Naive thymus-derived CD4-positive, alpha-beta T cell (primary cell): Measurements from ENCODE around the gene TMEM41A. TPM values are rescaled to one million over a fixed set of nuclear protein-coding genes. Genes with fewer than 3 reads are reported as not detected.

ENCODE experiments used
- ATAC-seq: fragments of 150-1000 bp; cut with Tn5 transposase; 2 replicates; pipeline ENCODE4 v1.10.0; 2021; ENCODE audit warnings: mild to moderate bottlenecking, moderate library complexity
- CTCF ChIA-PET: fragments of 350-600 bp; sonication (Branson Sonifier 250); formaldehyde crosslinking; loops from one replicate; lab custom pipeline; 2021; ENCODE audit warnings: antibody characterized with exemption; lab: Charles Lee
- POLR2A ChIA-PET: fragments of 350-600 bp; sonication (Branson Sonifier 250); formaldehyde crosslinking; loops from one replicate; lab custom pipeline; 2021; ENCODE audit warnings: antibody characterized with exemption, inconsistent platforms; lab: Charles Lee
- DNase-seq, 9 donors: peaks; one replicate each; pipeline versions ENCODE4 v3.0.0 to v3.0.0-alpha.2; 2020 to 2022; ENCODE audit warnings: mixed read lengths in 1 of 9
- H3K27ac ChIP-seq: one replicate; pipeline ENCODE4 v1.7.0; 2013; ENCODE audit warnings: mild to moderate bottlenecking, low read depth, low read length, moderate library complexity
- H3K27me3 ChIP-seq, 2 donors: one replicate each; pipeline ENCODE4 v1.7.0; 2013; ENCODE audit warnings: low read length in 2 of 2, mild to moderate bottlenecking in 2 of 2, moderate library complexity in 2 of 2; ENCODE audit not compliant: control insufficient read depth in 2 of 2, insufficient read depth in 2 of 2
- H3K36me3 ChIP-seq, 3 experiments: 1 replicate in 2 of 3; 2 replicates in 1 of 3; pipeline ENCODE4 v1.7.0; 2013; ENCODE audit warnings: low read length in 3 of 3, mild to moderate bottlenecking in 3 of 3, moderate library complexity in 1 of 3; ENCODE audit not compliant: insufficient read depth in 3 of 3, control insufficient read depth in 2 of 3
- H3K4me1 ChIP-seq, 2 donors: one replicate each; pipeline ENCODE4 v1.7.0; 2013; ENCODE audit warnings: low read length in 2 of 2, mild to moderate bottlenecking in 2 of 2, moderate library complexity in 1 of 2; ENCODE audit not compliant: control insufficient read depth in 2 of 2, insufficient read depth in 2 of 2
- H3K4me3 ChIP-seq: 2 replicates; pipeline ENCODE4 v1.7.0; 2013; ENCODE audit warnings: mild to moderate bottlenecking, low read length
- H3K9me3 ChIP-seq, 3 experiments: 1 replicate in 2 of 3; 2 replicates in 1 of 3; pipeline ENCODE4 v1.7.0; 2013; ENCODE audit warnings: low read length in 3 of 3; ENCODE audit not compliant: control insufficient read depth in 2 of 3
- H3K27ac Mint-ChIP-seq, 9 donors: one replicate each; pipeline ENCODE4 v1.8.0; 2020 to 2022; ENCODE audit warnings: mixed read lengths in 9 of 9, mild to moderate bottlenecking in 8 of 9, moderate library complexity in 5 of 9, inconsistent platforms in 2 of 9
- H3K27me3 Mint-ChIP-seq, 5 donors: one replicate each; pipeline ENCODE4 v1.8.0; 2021 to 2022; ENCODE audit warnings: mixed read lengths in 5 of 5, mild to moderate bottlenecking in 1 of 5
- H3K36me3 Mint-ChIP-seq, 5 donors: one replicate each; pipeline ENCODE4 v1.8.0; 2020 to 2022; ENCODE audit warnings: mixed read lengths in 5 of 5, mild to moderate bottlenecking in 3 of 5, inconsistent platforms in 1 of 5
- H3K4me1 Mint-ChIP-seq, 7 donors: one replicate each; pipeline ENCODE4 v1.8.0; 2020 to 2022; ENCODE audit warnings: mixed read lengths in 7 of 7, mild to moderate bottlenecking in 3 of 7, inconsistent platforms in 1 of 7
- H3K4me3 Mint-ChIP-seq, 10 donors: one replicate each; pipeline ENCODE4 v1.8.0; 2020 to 2022; ENCODE audit warnings: mild to moderate bottlenecking in 10 of 10, mixed read lengths in 10 of 10, moderate library complexity in 6 of 10, inconsistent platforms in 2 of 10
- H3K9me3 Mint-ChIP-seq, 11 donors: one replicate each; pipeline ENCODE4 v1.8.0; 2020 to 2022; ENCODE audit warnings: mixed read lengths in 11 of 11, mild to moderate bottlenecking in 4 of 11, inconsistent platforms in 1 of 11, moderate library complexity in 1 of 11
- intact Hi-C, 2 donors: fragments of 100-400 bp; cut with micrococcal nuclease; formaldehyde crosslinking; loops; one replicate each; pipeline ENCODE4 v1.15.1; 2023
- polyA plus RNA-seq, 2 donors: library from polyadenylated mRNA; unstranded; fragments of 300-500 nt; fragmentation: Illumina TruSeq; gene quantifications; one replicate each; pipeline ENCODE4 v1.2.3, GENCODE V29; 2021
- total RNA-seq, 6 experiments: library from RNA in 5 of 6; stranded (reverse) in 5 of 6; gene quantifications; 1 replicate in 5 of 6; 2 replicates in 1 of 6; pipeline ENCODE4 v1.2.3 and lab custom pipeline; 2021 to 2026

TMEM41A gene
- total and polyA plus RNA-seq, 7 experiments from 2014 or later = 20.4 to 30.5 (median 29.1) TPM

- ChIA-PET CTCF (no interaction called here), POLR2A (no interaction called here)
- H3K36me3 ChIP-seq = no peaks in the 10 kb centered on the region
- Mint-ChIP-seq H3K4me3 (no peak overlapping the region), H3K9me3 (no peaks in the 10 kb centered on the region), H3K4me1 (peaks cover 0 to 2% (median 0%) of the 10 kb centered on the region in 7 donors), H3K27ac (no peak overlapping the region), H3K36me3 (peaks cover 0 to 10% (median 0%) of the 10 kb centered on the region in 5 donors), H3K27me3 (peaks cover 0 to 14% (median 10%) of the 10 kb centered on the region in 5 donors)
- H3K4me1 ChIP-seq = no peaks in the 10 kb centered on the region
- no peak overlapping the region for H3K27ac ChIP-seq
- ATAC-seq (no peak), DNase-seq (no peak)
- H3K9me3 ChIP-seq = no peaks in the 10 kb centered on the region
- H3K4me3 ChIP-seq = no peak overlapping the region
- intact Hi-C loops = no loop called here
- no peaks in the 10 kb centered on the region for H3K27me3 ChIP-seq
Observed at GRCh38 chr3:185442031-185442430, 56.8 kb downstream of the TMEM41A start.

GRCh38 chr3:185439745-185440466 lies 58.9 kb downstream of the TMEM41A start:
- DNase-seq (no peak), ATAC-seq (no peak)
- no peaks in the 10 kb centered on the region for H3K27me3 ChIP-seq
- ChIA-PET POLR2A (no interaction called here), CTCF (no interaction called here)
- Mint-ChIP-seq H3K4me1 (peaks cover 0 to 2% (median 0%) of the 10 kb centered on the region in 7 donors), H3K27me3 (peaks cover 0 to 12% (median 10%) of the 10 kb centered on the region in 5 donors), H3K9me3 (no peaks in the 10 kb centered on the region), H3K4me3 (no peak overlapping the region), H3K36me3 (peaks cover 0 to 10% (median 0%) of the 10 kb centered on the region in 5 donors), H3K27ac (no peak overlapping the region)
- intact Hi-C loops = no loop called here
- H3K4me1 ChIP-seq = no peaks in the 10 kb centered on the region
- no peak overlapping the region for H3K27ac ChIP-seq
- no peaks in the 10 kb centered on the region for H3K36me3 ChIP-seq
- no peaks in the 10 kb centered on the region for H3K9me3 ChIP-seq
- H3K4me3 ChIP-seq = no peak overlapping the region

Other genes starting within 250 kb of the TMEM41A start
- 1 to 10 TPM in 4 of 5 experiments, under 1 TPM in 1; 0.45 to 1.7 (median 1.3) TPM for gene EHHADH, start 245.0 kb downstream of the TMEM41A start, total RNA-seq
- 1 to 10 TPM; 1.1 to 1.6 TPM for gene EHHADH, start 245.0 kb downstream of the TMEM41A start, polyA plus RNA-seq
- 1 to 10 TPM; 6.2 to 9.7 (median 7.8) TPM for gene MAP3K13, start 135.9 kb downstream of the TMEM41A start, total RNA-seq
- 10 to 100 TPM; 40.1 to 53.8 TPM for gene MAP3K13, start 135.9 kb downstream of the TMEM41A start, polyA plus RNA-seq
- not detected for gene LIPH, start 53.6 kb upstream of the TMEM41A start, total RNA-seq
- gene LIPH, start 53.6 kb upstream of the TMEM41A start, polyA plus RNA-seq = not detected
- 10 to 100 TPM; 30.0 to 59.2 (median 47.3) TPM for gene SENP2, start 87.3 kb upstream of the TMEM41A start, total RNA-seq
- 10 to 100 TPM; 11.0 to 19.4 TPM for gene SENP2, start 87.3 kb upstream of the TMEM41A start, polyA plus RNA-seq